ENCODE results near the gene RHCG.

Gene RHCG

DNA sequence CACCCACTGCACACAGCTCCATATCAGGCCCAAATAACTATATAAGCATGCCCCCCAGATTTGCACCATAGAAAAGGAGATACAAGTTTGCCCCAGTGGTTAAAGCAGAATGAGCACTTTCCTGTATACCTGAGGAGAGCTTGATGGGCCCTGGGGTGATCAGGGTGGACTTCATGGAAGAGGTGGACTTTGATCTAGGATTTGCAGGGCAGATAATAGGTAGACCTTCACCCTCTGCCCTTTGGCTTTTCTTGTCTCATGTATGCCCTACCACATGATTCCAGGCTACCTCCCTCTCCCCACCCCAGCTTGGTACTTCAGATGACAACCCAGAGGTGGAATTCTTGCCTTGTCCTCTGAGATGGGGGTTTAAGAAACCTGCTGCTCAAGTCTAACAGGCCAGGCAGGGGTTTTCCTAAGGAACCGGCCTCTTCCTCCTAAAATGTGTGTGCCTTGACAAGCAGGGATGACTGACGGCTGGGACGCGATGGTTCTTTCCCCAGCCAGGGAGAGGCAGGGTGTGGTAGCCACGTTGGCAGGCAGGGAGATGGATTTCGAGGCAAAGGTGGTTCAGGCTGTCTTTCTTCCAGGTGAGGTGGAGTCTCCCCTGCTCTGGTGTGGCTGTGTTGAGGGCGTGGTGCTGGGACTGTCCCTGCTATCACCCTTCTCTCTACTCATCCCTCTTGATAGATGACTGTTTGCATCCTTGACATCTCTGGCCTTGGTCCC lies 6.6 kb upstream of the RHCG start:
- DNase-seq = no peak

DNA sequence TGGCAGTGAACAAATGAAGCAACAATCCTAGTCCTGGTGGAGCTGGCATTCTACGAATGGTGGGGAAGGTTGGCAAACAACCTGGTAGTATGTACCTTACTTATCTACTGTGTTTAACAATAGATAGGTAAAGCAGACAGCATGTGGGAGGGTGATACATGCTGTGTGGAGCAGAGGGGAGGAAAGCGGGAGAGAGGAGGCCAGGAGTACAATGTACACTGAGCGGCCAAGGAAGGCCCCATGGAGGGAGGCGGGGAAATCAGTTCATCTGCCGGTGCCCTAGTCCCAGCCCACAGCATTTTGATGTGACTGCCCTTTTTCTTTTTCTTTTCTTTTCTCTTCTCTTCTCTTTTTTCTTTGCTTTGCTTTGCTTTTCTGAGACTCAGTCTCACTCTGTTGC lies 5.3 kb upstream of the RHCG start:
- no peak for DNase-seq

DNA sequence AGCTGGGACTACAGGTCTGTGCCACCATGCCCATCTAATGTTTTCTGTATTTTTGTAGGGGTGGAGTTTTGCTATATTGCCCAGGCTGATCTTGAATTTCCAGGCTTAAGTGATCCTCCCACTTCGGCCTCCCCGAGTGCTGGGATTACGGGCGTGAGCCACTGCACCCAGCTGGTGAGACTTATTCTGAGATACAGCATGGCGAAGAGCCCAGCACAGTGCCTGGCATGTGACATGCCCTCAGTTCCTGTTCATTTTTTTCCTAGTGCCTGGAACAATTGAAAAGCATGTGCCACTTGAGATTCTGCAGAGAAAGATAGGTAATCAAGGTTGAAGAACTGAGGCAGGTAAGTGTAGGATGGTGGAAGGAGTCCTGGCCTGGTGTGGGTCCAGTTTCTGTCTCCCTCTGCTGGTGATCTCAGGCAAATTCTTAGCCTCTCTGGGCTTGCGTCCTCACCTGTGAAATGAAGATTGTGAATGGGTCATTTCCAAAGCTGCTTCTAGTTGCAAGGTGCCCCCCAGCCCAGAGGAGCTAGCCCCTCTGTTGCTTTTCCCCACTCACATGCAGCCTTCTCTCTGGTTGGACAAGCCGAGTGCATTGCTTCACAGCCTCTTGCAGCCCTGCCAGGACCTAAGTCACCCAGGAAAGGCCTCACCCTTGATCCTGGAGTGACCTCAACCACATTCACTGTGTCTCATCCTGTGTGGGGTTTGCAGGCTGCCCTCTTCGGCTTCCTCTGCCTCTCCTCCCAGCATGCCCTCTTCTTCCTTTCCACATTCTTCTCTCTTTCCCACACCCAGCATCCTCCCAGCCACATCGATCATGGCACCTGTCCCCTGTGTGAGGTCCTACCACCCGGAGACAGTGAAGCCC lies 4.3 kb upstream of the RHCG start:
- no peak for DNase-seq

DNA sequence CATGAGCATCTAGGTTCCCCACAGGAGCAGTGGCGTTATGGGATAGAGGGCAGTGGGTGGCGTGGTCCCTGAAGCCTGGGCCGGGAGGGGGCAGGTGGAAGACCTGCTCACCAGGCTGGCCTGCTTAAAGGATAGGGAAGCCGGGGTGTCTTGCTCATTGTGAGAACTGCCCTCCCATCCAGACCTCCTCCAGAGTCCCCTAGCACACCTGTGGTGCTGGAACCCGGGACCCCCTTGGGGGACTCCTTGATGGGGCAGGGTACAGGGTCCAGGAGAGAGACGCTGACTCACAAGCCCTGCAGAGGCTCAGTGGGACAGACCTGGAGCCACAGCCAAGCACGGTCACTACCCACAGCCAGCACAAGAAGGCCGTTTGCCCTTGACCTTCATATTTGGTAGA lies 2.8 kb upstream of the RHCG start:
- no peak for DNase-seq

DNA sequence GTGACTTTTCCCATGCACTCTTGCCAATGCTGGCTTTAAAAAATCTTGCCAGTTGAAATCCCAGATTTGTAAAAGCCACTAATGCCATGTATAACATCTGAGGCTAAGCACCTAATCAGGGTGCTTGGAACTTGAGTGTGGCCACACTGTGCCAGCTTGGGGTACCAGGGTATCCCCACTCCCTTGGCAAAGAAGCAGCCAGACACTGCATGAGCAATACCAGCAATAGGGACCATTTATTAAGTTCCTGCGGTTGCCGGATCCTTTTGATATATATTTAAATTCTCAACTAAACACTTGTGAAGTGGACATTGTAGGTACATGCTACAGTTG lies 2.2 kb upstream of the RHCG start:
- no peak for DNase-seq

DNA sequence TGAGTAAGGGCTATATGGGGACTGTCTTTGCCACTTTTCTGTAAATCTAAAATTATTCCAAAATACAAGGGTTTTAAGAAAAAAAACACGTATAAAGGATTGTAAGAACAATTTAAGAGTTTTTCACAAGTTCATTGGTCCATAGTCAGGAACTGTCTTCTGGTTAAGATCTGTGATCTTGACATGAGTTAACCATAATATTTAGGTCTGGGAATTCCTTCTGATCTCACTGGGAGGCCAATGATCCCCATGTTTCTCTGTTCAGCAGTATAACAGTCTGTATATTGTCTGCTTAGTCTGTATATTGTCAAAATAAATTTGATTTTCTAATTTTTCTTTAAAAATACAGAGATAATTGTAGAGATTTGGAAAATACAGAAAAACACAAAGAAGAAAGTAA lies 848 bp upstream of the RHCG start:
- no peak for DNase-seq

DNA sequence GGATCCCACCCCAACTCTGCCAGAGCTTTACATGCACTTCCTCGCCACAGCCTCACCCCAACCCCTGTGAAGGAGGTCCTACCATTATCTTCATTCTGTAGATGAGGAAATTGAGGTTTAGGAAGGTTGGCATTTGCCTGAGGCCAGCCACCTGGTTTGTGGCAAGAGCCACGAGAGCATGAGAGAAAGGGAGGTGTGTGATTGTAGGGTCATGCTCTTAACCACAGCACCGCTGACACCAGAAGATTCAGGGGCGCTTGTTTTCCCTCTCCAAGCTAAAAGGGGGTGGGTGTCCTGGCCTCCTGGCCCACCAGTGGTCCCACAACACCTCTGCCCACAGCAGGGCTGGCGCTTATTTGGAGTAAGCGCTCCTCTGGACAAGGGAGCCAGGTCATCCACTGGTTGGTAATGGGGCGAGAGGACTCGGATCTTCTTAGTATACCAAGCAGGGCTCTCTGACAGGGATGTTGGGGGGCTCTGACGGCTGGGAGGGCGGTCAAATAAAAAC lies 691 bp downstream of the RHCG start:
- DNase-seq = no peak

DNA sequence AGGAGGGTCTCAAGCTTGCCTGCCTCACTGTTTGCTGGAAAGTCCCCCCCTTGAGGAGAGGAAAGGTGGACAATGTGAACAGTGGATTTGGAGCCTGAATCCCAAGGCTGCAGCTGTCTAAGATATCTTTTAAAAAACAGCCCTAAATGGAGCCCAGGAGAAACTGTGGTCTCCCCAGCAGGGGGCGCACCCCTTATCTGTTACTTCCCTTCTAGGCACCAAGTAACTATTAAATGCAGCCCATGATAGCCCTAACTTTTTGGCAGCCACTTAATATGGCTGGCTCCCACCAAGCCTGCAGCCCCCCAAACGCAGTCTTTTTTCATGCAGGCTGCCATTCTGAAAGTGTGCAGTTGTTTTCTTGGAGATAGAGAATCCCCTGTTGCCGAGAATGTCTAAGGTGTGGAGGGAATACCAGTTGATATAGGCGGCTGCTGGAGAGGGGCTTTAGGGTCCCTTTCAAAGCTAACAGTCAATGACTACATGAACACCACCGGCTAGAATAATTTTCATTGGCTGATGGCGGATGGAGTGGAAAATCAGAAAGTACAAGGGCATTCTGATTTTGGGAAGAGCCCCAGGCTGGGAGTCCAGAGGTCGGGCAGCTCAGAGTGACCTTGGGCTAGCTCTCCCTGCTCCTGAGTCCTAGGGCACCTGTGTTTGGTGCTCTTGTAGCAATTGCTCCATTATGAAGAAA lies 1.3 kb downstream of the RHCG start:
- no peak for DNase-seq

DNA sequence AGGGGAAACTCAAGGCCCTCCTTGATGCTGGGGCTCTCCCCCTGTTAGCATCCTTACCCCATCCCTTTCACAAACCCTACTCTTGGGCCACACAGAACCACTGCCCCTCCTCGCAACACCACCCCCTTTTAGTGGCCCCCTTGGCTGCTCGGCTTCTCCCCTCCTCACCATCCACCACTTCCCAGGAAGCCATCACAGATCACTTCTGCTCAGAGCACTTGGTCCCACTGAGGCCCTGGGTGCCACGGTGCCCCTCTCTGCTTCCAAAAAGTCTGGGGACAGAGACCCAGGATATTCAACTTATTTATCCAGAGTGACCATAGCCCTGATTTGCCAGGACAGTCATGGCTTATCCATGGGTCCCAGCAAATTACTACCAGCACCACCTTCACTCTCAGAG lies 2.4 kb downstream of the RHCG start:
- DNase-seq = no peak

DNA sequence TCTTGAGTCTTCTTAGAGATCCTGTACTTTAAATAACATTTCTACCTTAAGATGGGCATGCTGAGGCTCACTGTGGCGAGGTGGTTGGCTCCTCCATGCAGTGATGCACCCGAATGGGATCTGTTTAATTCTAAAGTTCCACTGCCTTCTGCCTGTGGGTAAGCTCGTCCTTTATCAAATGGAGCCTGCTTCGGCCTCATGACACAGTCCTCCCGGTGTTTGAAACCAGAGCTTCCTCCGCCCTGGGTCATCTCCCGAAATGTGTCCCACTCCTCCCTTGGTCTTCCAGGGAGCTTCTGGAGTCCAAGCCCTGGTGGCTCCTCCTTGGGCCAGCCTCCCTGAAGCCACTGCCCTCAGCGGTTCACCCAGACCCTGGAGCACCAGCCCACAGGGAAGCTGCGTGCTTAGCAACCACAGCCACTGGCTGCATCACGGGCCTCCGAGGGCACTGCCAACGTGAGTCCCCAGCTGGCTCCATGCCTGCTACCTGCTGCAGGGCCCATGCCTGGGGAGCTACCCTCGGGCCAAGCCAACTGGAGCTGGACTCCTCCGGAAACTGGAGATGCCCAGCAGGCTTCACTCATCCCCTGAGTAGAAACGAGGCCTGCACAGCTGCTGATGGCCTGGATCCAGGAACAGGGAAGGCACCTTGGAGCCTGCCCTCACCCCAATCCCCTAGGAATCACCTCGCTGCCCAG lies 3.3 kb downstream of the RHCG start:
- DNase-seq = no peak

DNA sequence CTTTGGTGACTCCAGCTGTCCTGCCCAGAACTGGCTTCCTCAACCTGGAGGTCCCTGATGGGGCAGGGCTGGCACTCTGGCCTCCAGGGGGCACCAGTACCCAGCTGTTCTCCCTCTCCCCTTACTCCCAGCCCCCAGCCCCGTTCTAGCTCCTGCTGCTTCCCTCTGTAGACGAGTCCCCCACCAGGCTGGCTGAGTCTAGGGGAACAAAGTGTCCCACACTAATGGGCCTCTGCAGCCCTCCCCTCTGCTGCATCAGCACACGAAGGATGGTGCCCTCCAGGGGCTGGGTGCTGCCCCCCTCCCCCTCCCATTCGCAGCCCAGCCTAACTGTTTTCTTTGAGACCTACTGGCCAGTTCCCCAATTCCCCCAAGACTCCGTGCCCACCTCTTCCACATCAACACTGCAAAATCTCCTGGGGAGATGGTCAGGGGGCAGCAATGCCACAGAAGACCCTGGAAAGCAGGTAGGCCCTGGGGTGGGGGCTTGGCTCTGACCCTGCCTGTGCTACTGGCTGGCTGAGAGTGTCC lies 4.2 kb downstream of the RHCG start:
- no peak for DNase-seq

DNA sequence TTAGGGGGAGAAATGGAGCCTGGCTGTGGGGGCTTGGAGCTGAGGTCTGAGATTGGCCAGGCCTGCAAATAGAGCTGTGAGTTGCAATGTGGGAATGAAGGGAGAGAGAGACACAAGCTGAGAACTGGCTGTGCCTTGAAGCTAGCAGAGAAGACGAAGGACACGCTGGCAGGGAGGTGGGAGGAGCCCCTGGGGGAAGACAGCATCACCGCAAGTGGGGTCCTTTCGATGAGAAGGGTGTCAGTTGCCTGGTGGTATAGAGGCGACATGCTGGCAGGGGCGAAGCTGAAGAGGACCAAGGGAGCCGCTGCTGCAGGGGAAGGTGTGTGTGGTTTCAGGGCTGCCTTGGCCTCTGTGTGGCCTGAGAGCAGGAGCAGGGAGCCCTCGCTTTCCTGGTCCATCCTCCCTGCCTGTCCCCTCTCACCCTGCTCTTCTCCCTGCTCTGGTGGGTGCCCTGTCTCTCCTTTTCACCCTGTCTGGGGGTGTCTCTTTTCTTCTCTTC lies 5.5 kb downstream of the RHCG start:
- no peak for DNase-seq

DNA sequence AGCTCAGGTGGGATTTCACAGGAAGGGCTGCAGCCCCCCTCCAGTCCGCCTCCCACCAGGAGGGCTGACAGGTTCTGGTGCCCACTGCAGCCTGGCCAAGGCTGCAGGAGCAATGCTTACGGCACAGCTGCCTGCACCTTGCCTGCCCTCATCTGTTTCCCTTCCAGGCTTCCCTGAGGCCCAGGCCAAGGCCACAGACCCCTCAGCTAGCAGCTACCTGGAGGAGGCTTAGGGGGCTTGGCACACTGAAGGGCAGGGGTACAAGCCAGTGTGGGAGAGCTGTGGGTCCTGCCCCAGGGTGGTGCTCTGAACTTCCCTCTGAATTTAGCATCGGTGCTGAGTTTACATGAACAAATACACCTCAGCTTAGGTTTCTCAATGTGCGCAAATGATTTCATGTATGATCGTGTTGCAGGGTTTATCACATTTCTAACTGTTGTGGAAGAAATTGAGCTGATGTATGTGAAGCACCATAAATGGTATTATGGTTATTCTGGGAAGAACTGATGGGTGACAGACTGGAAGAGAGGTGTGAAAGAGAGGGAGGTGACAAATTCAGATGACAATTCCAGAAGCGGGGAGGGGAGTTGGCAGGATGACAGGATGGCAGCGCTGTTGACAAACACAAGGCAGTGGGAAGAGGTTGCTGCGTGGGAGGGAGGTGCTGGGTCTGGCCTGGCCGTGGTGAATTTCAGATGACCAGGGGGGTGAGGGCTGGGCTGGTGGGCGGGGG lies 6.1 kb downstream of the RHCG start:
- no peak for DNase-seq

DNA sequence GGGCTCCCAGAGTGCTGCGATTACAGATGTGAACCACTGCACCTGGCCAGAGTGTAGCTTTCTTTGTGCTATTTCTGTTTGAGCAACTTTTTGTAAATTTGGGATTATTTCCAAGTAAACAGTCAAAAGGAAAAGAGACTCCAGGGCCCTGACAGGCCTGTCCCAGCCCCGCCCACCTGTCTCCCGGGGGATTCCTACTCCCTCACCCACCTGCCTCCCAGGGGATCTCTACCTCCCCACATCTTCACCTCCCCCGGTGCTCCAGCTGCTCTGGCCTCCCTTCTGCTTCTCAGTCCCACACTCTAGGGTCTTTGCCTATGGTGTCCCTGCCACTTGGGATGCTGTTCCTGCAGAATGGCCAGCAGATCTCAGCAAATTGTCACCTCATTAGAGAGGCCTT lies 7.0 kb downstream of the RHCG start:
- DNase-seq = no peak

DNA sequence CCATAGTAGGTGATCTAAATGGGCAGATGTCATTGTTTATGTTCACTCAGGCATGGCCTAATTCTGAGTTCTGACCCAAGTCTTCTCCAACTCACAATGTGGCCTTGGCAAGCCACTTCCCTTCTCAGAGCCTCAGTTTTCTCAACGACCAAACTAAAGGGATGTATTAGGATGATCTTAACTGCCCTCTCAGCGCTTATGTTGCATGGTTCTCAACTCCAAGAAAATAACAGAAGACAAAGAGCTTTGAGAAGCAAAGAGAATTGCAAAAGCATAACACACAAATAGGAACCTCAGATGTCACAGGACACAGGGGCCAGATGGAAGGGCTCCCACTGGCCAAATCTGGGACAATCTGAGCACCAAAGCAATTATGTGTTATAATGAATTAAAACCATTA lies 8.6 kb downstream of the RHCG start:
- no peak for DNase-seq

DNA sequence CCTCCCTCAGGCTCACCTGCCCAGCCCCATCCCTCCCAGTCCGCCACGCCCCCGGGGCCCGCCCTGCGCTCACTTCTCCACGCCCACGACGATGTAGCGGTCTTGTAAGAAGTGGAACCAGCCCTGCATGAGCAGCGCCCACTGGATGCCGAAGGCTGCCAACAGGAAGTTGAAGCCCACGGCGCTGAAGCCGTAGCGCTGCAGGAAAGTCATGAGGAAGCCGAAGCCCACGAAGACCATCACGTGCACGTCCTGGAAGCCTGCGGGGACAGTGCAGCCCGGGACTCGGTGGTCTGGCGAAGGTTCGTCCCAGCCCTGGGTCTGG lies 9.7 kb downstream of the RHCG start:
- no peak for DNase-seq

DNA sequence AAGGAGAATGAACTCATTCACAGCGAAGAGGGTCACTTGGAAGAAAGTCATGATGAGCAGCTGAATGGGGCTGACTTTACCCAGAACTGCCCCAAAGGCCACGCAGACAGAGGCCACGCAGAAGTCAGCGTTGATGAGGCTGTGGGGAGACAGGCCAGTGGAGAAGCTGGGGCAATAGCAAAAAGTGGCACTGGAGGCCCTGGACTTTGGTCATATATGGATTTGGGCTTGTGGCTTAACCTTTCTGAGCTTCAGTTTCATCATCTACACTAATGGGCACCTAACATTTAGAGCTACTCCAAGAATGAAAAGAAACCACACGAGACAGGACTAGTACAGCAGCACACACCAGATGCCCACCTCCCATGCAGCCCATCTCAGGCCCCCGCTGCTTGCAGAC lies 13.3 kb downstream of the RHCG start:
- DNase-seq = no peak

DNA sequence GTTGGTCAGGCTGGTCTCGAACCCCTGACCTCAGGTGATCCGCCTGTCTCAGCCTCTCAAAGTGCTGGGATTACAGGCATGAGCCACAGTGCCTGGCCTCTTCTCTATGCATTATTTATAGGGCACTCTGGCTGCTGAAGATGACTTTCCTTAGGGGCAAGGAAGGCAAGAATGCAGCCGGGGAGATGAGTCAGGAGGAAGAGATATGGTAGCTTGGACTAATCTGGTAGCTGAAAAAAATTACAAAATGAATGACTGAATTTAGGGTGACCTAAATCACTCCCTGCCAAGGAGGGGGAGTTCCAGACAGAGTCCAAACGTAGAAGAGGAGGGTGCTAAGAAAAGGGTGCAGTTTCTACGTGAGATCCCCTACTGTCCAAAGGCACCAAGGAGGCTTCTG lies 14.2 kb downstream of the RHCG start:
- no peak for DNase-seq

DNA sequence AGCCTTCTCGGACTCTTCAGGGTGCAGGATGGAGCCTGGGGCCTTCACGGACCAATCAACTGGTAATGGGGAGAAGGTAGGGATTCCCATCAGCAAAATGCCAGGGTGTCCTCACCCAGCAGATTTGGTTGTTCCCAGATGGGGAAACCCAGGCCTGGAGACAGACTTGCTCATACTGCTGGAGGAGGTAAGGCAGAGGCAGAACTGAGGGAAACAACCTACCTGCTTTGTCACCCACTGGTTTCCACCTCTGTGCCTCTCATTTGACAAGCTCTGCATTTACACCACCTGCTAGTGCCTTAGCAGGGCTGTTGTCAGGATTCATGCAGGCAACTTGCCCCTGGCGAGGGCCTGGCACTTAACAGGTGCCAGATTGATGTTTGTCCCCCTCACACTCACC lies 15.9 kb downstream of the RHCG start:
- DNase-seq = no peak

DNA sequence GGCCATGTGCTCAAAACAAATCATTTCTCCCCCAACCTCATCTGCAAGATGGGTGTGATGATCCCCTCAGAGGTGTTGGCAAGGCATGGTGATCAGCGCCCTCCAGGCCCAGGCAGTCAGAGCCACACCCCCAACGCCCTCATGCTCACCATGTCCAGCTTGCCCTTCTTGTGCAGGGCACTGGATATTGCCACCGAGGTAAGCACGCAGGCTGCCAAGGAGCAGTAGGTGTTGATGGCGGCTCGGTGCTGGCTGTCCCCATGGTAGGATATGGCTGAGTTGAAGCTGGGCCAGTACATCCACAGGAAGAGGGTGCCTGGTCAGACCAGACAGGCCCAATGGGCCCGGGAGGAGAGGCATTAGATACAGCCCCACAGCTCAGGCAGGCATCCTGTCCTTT lies 17.2 kb downstream of the RHCG start:
- DNase-seq = no peak

DNA sequence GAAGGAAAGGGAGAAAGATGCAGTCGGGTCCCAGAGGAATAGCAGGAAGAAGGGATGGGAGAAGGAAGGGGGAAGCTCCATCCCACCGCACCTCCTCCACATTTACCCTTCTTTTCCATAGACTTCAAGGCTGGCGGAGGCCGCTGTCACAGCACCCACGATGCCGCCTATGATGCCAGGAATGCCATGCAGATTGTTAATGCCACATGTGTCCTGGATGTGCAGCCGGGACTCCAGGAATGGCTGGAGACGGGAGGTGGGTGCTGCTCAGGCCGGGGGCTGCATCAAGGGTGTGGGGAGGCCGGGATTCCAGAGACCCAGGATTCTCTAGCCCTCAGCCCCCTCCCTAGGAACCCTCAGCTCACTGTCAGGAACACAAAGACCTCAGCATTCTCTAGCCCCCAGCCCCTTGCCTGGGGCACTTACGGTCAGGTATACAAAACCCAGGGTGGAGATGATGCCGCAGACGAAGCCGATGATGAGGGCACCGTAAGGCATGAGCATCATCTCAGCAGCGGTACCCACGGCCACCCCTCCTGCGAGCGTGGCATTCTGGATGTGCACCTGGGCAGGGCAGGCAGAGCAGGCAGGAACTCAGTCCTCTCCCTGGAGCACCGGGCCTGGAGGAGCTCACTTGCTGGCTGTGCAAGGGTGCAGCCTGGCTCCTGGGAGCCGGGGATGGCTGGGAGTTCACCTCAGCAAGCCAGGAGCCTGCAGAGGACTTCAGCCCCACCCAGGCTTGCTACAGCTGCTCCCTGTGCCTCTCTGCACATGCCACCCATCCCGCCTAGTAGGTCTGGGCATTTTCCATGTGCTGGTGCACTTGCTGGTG lies 18.8 kb downstream of the RHCG start:
- no peak for DNase-seq
